ENCODE measurements around the gene RGS17.
"Not testable (repeated sequence)": the region's sequence is repeated elsewhere in the genome, so short reads cannot be mapped to it uniquely, and the experiment has no call there.

Gene RGS17

DNA sequence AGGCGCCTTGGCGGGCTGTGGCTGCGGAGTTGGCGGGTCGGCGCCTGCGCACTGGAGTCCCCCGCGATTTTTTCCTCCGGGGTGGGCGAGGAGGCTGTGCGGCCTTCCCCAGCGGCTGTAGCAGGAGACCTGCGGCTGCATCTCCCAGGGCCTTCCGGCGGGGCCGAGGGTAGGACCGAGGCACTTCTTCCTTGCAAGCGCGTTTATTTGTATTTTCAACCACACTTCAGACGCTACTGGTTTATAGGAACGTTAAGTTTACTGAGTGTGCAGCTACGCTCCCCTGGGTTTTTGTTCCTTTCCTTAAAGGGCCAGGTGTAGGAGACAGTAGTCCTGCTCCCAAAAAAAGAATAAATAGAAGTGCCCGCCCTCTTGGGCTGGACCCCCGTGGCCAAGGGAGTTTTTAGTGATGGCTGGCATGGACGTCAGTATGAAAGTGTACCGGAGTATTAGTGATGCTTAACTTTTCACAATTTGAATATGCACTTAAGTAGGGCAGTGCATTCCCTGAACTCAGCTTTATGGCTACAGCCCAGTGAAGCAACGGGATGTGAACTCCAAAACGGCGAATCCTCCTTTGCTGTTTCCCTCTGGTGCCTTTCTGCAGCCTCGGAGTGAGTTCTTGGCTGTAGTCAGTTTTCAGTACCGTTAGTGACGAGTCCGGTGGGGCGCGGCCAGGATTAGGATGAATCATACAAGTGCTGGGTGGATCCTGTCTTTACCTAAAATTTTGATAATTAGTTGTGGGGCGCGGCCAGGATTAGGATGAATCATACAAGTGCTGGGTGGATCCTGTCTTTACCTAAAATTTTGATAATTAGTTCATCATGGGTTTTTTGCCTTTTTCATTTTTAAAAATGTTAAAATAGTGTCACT is 147.2 kb downstream of the RGS17 start:
- peak; percentile 88 for DNase-seq (ENCODE audit: low read depth)

DNA sequence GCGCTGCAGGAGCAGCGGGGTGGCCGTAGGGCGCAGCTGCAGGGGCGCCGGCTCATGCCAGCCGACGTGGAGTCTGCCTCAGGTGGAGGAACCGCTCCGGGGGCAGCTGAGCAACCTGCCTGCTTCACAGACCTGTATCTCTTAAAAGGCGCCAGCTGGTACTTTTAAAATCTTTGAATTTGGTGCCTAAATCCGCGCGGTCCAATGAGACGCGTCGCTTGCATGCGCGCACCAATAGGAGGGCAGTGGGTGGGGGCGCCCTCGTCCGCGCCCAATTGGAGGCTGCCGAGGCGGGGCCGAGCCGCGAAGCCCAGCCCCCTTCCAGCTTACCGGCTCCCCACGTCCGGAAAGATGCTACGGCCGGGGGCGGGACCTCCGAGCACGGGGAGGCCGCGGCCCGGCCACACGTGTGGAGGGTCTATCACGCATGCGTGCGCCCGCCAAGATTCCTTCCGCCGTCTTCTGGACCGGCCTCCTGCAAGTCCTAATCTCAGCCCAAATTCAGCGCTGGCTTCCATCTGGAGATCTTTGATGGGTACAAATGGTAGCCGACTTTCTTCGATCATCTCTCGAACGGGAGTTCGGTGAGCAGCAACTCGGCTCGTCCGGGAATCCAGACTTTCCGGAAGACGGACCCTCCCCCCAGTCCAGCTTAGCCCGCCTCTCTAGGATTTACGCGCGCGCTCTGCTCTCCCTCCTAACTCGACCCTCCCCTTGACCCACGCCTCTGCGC is 148.0 kb downstream of the RGS17 start, which contains the start of gene FBXO5:
Gene FBXO5, minus strand, starts transcription at position 138 of the 733 bp plus-strand sequence. Its CDS starts 82 bp downstream, at position 56.
- peak; percentile 93 for DNase-seq (ENCODE audit: low read depth)

DNA sequence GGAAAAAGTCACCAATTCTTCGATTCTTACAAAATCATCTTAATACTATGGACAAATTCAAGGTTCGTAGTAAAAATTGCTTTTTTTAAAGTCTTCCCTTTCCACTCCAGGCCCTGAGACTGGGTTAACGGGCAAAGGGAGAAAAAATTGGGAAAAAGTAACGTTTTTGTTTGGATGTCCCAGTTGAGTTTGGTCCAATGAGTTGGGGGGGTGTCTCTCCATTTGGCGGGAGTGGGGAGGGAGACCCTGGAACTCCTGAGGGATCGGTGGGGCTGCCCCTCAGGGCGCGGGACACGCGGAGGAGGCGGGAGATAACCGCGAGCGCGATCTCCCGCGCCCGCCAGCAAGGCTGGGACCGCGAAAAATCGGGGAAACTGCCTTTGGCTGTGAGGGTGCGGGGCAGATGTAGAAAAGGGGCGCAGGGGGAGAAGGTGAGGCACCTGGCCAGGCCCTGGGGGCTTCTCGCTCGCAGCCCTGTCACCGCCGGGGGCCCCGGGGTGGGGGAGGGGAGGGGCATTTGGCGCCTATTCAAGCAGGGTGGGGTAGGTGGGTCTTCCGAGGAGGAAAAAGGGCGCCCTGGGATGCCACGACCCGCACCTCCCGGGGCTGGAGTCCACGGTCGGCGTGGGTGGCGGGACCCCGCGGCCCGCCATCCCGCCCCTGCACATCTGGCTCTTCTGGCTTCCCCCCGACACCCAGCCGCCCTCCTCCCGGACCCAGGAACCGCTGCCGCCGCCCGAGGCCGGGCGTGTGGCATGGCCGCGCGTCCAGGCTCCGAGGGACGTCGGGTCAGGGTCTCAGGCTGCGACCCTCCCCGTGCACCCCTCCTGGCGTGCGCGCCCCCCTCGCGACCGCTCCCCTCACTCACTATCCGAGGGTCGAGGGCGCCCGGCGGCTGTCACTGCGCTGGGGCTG is 148.8 kb downstream of the RGS17 start:
- no peak for DNase-seq (ENCODE audit: low read depth)

DNA sequence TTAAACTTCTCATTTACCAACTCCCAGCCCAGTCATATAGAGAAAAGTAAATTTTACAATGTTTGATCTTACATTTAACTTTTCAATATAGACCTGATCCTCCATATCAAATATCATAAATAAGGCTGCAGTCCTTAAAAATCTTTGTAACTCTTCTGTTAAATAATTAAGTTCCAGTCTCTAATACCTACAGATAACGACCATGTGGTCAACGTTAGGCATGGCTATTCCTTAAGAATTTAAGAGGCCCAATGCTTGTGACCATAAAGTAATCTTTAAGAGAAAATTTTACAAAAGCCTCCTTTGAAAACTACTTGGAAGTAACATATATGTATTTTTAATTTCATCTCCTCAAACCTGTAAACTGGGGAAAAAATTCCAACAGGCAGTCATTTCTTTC is 149.9 kb downstream of the RGS17 start:
- DNase-seq (ENCODE audit: low read depth) = no peak

DNA sequence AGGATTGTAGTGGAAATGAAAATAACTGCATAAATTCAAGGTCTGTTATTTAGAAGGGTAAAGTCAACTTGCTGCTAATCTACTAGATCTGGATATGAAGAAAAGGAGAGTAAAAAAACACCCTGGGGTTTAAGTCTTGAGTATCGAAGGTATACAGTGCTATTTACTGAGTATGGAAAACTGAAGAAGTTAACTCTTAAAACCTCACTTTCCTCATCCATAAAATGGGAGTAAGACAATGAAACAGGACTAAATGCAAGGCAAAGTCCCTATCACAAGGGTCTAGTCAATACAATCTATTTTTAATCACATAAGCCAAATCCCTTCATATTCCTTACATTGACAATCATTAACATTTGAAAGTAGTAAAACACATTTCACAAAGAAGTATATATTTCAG is 150.4 kb downstream of the RGS17 start:
- DNase-seq (ENCODE audit: low read depth) = no peak

DNA sequence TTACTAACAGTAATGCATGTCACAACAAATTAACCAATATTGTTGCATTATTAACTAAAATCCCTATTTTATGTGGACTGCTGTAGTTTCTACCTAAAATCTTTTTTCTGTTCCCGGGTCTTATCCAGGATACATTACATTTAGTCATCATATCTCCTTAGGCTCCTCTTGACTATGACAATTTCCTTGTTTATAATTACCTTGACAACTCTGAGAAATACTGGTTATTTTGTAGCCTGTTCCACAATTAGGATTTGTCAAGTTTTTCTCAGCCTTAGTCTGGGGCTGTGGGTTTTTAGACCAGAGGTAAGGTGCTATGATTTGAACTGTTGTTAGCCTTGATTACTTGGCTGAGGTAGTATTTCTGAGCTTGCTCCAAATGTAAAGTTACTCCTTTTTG is 152.0 kb downstream of the RGS17 start:
- DNase-seq (ENCODE audit: low read depth) = no peak

DNA sequence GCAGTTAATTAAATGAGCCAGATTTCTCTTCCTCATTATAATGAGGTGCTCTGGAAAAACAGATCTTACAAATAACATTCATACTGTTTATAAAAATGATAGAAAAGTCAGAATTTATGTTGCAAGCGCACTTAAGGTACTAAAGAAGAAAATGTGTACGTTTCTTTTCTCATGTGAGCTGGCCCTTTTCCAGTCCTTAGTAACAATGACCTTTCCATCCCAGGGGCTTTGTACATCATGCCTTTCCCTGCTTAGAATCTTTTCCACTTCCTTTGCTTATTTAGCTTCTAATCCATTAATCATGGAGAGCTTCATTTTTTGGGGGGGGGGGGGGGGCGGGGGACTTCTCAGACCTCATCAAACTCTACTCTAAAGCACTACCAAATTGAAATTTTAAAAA is 153.0 kb downstream of the RGS17 start:
- no peak for DNase-seq (ENCODE audit: low read depth)

DNA sequence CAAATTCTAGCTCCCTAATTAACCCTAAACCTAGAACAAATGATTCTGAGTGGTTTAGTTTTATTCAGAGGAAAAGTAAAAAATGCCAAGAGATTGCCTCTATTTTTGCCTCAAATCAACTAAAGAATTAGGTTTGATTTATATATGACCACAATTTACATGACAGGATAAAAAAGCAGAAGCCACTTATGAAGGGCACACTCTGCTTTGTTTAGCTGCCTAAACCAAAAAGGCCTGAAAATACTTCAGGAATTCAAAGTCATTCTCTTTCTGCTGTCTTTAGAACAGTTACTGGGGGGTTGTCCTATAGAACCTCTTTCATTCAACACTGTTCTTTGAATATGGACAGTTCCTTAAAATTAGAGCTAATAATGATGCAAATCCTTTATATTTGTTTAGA is 153.5 kb downstream of the RGS17 start:
- DNase-seq (ENCODE audit: low read depth) = no peak

DNA sequence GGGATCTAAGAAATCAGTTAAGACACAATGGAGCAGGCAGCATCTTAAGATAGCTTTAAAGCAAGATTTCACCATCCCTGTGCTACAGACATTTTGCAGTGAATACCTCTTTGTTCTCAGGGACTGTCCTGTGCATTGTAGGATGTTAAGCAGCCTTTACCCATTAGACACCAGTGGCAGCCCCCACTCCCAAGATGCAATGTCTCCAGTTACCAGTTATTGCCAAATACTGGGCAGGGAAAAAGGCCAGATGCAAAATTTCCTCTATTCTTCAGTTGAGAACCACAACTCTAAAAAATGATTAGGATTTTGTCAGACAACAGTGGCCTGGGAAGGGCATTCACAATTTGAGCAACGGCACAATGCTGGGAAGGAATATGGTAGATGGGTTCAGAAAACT is 154.3 kb downstream of the RGS17 start:
- DNase-seq (ENCODE audit: low read depth) = no peak

DNA sequence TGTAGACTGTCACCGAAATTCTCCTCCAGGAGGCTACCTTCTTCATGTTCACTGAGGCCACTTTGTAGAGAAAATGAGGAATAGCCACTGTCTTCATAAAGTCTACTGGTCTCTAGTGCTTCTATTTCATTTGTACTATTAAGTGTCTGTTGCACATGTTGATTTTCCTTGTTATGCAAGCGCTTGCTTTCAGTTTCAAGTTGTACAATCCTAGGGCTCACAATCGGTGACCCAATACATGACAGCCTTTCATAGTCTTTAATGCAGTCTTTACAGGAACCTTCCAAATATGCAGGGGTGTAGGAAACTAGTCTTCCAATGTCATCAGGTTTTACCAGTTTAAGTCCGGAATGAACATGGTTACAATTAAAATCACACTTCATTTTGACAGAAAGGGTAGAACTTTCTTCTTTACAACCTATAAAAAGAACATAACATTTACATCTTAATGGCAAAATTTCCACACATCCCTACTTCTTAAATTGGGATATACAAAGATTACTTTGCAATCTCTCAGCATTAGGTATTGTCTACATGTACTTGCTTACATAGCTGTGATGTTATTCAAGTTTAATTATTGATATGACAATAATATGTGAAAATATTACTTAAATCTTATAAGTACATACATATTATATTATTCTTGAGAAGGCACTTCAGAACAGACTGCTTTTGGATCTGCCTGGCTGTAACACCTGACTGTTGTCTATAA is 155.7 kb downstream of the RGS17 start:
- DNase-seq (ENCODE audit: low read depth) = no peak

DNA sequence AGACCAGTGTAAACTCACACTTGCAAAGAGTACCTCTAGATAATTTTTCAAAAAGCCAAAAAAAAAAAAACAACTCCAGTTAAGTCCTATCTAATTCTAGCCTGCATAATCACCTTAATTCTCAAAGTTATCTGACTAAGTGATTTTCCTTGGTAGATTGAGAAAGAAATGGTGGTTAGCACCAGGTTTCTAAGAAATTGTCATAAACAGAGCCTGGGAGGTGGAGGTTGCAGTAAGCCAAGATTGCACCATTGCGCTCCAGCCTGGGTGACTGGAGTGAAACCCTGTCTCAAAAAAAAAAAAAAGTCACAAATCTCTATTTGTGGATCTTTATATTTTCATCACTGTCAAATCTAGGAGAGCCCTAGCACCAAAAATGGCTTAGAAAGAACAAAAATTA is 157.2 kb downstream of the RGS17 start:
- DNase-seq (ENCODE audit: low read depth) = no peak

DNA sequence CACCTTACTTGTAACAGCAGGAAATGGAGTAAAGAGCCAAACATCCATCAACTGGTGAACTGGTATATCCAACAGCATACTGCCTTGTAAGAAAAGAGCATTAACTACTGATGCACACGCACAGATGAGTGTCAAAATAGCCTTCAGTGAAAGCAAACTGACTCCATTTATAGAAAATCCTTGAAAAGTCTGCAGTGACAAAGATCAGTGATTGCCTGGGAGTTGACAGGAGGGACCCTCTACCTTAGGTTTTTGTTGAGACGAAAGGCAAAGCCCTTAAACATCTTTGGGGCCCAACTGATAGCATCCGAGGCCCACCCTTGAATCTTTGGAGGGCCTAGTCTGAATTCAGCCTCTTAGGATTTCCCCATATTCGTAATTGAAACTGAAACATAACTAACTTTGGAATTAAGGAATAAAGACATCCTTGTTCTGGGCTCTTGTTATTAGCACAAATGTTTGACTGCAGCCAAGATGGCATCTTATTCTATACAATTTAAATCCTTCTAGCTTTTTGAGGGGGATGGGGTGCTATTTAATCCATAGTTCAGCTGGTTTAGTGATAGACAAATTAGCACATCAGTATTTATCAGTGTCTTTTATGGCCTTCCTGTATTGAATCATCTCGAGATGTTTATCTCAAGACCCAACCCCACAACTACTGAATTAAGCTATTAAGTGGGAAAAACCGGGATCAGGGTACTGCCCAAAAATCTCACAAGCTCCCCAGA is 161.2 kb downstream of the RGS17 start:
- no peak for DNase-seq (ENCODE audit: low read depth)

DNA sequence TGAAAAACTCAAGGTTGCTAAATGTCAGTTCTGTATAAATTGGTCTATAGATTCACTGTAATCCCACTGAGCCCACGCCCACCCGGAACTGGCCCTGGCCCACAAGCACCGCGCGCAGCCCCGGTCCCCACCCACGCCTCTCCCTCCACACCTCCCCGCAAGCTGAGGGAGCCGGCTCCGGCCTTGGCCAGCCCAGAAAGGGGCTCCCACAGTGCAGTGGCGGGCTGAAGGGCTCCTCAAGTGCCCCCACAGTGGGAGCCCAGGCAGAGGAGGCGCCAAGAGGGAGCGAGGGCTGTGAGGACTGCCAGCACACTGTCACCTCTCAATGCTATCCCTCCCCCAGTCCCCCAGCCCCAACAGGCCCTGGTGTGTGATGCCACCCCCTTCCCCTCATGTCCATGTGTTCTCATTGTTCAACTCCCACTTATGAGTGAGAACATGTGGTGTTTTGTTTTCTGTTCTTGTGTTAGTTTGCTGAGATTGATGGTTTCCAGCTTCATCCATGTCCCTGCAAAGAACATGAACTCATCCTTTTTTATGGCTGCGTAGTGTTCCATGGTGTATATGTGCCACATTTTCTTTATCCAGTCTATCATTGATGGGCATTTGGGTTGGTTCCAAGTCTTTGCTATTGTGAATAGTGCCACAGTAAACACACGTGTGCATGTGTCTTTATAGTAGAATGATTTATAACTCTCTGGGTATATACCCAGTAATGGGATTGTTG is 164.8 kb downstream of the RGS17 start:
- DNase-seq (ENCODE audit: low read depth) = not testable (repeated sequence)

DNA sequence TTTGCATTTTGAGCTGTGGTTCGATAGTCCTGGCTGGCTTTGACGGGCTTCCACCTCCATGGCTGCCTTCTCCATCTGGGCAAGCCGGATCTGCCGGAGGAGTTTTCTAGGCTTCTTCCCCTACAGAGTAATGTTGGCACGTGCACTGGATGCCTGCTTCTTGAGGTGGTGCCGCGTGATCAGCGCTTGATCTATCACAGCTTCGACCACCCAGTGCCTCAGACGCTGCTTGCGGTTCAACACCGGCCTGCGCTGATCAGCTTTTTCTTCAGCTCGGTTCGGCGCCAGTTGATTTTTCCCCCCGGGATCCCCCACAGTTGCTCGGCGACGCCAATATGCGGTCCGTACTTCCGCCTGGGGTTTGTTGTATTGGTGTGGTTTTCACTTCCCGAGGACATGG is 171.7 kb downstream of the RGS17 start:
- DNase-seq (ENCODE audit: low read depth) = no peak

DNA sequence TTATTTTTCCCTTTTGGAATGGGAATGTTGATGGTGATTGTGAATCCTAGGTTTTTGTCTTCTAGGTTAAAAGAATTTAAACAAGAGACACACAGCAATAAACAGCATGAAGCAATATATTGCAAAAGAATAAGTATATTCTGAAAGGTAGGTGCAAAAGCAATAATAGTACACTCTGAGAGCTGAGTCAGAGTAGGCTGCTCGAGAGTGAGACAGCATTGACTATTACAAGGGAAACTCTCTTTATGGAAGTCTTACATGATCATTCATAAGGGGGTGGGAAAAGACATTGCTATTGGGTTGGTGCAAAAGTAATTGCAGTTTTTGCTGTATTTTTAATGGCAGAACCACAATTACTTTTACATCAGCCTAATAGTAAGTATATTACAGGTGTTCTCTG is 173.3 kb downstream of the RGS17 start:
- no peak for DNase-seq (ENCODE audit: low read depth)
